Measurements from ENCODE around the gene KCNJ12.

KCNJ12 gene

DNA sequence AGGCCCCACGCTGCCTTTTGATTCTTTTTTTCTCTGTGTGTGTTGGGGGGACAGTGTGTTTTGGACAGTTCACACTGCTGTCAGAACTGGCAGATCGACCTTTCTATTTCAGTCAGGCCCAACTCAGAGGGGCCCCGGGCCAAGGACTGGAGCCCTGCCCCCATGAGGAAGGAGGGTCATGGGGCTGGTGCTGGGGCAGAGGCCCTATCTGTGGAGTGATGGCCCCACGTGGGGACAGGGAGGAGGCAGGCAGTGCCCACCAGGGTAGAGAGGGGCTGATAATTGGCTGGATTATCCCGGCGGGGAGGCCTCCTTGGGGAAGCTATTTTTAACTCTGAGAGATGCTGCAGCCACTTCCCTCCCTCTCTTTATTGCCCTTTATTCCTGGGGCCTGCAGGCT, 5.7 kb upstream of the KCNJ12 start:
- DNase-seq, result no peak

DNA sequence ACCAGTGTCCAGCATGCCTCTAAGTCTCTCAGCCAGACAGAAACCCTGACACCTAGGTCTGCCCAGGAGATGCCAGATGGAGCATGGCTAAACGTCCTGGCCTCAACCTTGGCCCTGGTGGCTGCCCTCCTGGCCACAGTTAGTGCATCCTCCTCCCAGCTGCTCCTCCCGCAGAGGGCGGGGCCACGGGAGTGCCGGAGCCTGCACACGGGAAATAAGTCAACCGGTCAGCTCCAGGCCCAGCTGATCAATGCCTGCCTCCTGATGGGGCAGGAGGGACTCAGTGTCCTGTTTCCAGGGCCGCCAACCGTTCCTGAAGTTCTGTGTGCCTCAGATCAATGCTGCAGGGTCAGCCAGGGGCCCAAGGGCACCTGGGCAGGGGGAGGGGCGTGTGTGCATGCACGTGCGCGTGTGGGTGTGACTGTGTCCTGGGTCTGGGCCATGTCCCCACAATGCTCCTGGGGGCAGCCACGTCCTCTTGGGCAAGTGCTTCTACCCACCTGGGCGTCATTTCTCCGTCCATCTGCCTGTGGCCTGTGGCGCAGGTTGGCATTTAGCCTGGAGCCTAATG, 4.6 kb upstream of the KCNJ12 start:
- no peak for DNase-seq

DNA sequence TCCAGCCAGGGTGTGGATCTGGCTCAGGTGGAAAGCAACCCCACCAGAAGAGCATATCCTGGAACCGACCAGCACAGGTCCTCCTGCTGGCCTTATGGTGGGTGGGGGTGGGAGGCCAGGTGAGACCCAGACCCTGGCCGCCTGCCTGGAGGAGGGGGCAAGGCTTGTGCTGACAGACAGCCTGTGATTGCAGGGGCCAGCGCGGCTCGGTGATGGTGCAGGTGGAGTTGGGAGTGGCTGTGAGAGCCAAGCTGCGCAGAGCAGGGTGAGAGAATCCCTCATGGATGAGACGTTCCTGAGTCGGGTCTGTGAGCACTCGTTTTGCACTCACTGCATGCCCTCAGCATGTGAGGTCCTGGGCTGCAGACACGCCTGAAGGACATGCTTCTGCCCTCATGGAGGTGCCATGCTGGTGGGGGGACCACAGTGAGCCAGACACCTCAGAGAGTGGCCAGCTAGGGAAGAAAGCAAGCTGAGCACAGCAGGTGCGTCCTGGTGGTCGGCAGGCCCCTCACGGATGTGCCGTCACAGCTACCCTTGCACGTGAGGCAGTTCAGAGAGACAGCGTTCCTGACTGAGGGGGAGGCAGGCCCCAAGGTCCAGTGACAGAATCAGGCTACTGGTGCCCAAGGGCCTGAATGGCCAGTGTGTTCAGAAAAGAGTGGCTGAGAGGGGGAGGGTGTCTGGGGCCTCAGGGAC, 3.8 kb upstream of the KCNJ12 start:
- DNase-seq, result no peak

DNA sequence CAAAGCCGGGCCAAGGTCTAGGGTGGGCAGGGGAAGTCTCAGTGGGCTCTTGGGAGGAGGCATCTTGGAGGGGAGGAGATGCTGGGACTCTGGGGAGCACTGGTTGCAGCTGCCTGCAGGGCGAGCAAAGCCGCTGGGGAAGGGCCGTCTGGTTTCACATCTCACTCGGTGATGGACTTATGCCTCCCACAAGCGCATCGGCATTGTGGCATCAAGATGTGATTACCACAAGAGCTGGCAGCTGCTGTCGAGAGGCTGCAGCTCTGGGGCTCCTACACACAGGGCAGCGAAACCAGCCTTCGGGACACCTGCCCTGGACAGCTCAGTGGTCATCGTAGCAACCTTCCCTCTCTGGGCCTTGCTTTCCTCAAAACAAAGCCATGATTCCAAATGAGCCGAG, 3.1 kb upstream of the KCNJ12 start:
- DNase-seq, result no peak

DNA sequence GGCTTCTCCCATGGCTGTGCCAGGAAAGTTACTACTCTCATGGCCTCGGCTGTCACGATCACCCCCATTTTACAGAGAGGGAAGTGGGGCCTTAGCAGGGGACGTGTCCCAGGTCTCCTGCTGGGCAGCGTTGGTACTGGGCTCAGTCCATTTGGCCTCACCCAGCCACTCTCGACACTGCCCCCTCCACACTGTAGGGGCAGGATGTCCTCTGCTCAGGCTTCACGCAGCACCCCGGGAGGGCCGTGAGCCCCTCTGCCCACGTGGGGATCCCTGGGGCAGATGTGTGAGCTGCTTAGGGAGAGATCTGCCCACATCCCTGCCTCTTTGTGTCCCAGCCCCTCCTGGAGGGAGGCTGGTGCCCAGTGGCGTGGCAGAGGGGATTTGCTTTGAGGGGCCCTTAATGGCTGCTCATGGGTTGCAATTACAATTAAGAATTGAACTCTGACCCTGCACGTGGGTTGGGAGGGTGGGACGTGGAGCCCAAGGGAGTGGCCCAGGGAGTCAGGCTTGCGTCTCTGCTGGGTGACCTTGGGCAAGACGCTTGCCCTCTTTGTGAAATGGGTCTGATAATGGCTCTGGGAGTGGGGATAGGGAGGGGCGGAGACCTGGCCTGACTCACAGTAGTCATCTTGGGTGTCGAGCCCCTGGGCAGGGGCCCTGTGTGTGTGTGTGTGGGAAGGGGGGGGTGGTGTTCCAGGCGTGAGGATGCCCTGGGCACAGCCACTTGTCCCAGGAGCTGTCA, 2.3 kb upstream of the KCNJ12 start:
- DNase-seq, result no peak

DNA sequence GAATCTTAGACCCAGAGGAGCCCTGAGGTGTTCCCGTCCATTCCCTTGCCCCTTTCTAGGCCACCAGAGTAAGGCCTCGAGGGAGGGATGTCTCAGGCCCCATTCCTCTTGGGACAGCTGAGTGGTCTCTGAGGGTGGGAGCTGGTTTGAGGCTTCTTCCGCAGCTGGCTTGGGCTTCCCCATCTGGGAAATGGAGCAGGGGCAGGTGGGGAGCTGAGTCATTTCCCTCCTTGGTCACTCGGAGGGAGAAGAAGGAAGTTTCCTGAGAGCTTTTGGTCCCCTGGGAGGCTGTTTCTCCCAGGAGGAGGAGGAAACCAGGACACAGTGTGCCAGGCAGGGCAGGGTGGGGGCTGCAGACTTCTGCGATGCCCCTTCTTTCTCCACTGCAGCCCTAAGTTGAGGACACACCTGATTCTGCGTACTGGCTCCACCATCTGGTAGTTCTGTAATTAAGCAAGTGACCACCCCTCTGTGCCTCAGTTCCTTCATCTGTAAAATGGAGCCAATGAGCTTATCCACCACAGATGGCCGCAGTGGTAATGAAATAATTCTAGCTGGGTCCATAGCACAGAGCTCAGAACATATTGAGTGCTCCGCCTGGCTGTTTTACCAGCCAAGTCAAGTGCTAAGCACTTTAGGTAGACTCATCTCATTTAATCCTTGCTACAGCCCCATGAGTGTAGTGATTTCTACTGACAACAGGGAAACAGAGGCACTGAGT, 1.6 kb upstream of the KCNJ12 start:
- no peak for DNase-seq

DNA sequence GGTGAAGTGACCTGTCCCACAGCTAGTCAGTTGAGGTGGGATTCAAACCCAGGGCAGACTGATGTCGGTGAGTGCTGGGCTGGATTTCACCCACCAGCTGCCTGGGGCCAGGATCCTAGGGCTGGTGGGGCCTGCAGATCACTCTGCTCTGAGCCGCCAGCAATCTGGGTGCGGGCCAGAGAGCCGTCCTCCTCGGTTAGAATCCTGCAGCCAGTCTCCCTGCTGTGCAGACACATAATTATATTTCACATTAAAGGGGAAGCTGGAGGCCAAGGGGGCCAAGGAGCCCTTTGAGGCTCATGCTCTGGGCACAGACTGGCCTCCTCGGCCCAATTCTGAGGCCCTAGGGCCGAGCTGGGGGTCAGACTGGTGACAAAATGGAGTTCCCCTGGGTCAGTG, 996 bp upstream of the KCNJ12 start:
- no peak for DNase-seq

DNA sequence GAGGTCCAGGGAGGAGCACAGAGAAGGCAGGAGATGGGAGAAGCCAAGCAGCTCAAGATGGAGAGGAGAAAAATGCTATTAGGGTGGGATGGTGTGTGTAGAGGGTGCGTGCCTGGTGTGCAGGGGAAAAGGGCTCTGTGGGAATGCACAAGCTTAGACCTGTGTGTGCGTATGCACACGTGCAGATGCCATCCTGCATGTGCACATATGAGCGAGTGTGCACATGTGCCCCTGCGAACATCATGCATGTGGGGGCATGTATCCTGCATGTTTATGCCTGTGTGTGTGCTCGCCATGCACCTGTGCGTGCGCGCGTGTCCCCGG, 438 bp upstream of the KCNJ12 start:
- DNase-seq, result no peak

DNA sequence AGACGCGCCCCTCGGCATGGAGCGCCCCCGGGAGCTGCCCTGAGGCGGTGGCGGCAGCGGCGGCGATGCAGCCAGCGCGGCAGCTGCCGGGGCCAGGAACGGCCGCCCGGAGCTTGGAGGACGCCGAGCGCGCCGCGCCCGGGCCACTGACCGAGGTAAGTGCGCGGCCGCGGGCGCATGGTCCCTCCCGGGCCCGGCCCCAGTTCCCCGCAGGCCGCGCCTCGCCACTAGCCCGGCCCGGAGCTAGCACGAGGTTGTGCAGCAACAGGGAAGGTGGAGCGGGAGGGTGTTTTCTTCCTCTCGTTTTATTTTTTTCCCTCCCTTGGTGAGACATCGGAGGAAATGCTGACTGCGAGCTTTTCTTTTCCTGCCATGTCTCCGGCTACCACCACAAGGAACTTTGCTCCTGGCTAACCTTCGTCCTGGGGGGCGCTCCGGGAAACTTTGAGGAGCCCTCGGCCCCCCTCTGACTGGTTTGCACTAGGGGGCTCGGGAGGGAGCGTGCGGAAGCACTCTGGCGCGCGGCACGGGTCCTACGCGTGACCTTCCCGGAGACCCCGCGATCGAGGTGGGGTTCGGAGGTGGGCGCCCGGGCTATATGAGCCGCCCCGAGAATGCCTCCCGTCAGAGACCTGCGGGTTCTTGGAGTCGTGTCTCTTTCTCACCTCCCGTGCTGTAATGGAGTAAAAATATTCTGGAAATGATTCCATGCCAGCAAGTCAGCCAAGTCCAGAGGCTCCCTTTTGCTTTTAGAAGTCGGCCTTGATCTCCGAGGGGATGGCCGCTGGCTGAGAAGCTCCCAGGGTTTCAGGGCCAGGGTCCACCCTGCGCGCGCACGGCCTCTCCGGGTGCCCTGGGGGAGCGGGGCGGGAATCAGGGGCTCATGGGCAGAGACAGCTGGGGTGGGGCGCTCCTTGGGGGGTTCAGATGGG, 868 bp downstream of the KCNJ12 start:
- DNase-seq, result no peak

DNA sequence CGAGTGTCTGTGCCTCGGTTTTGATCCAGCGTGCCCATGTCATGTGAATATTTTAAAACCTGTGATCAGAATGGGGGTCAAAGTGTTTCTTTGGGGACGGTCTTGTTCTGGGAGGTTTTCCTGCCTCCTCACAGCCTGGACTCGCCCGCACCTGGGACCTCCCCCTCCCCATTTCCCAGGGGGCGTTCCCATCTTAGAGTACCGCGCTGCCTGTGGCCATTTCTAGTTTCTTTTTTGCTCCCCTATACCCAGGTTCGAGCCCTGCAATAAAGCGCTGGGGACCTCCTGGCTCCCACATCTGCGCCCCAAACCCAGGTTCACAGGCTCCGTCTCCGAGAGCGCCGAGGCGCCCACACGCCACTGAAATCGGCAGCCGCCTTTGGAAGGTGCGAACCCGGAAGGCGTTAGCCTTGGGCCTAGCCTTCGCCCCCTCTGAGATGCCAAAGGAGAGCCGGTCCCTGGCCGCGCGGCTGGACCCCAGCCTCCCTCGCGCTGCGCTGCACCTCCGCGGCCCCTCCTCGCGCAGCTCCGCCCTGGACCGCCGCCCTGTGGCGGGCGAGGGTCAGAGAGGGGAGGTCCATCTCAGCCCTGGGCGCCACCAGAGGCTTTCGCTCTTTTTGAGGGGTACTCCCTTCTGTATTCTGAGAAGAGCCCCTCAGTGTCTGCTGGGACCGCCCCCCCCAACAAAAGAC, 1.7 kb downstream of the KCNJ12 start:
- no peak for DNase-seq

DNA sequence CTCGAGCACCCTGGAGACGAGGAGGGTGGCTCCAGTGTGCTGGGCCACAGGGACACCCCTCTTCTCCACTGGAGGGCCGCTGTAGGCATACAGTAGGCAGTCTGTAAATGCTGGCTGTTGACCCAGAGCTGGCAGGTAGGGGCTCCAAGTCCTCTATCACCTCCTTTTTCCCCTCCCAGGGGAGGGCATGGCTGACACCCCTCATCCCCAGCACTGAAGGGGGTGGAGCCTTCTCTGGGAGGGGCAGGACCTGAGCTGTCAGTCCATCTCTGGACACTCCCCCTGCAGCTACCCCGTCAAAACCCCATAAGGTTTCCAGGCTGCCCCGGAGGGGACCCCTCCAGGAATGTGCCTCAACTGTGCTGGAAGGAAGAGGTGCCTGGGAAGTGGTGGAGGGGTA, 2.4 kb downstream of the KCNJ12 start:
- no peak for DNase-seq

DNA sequence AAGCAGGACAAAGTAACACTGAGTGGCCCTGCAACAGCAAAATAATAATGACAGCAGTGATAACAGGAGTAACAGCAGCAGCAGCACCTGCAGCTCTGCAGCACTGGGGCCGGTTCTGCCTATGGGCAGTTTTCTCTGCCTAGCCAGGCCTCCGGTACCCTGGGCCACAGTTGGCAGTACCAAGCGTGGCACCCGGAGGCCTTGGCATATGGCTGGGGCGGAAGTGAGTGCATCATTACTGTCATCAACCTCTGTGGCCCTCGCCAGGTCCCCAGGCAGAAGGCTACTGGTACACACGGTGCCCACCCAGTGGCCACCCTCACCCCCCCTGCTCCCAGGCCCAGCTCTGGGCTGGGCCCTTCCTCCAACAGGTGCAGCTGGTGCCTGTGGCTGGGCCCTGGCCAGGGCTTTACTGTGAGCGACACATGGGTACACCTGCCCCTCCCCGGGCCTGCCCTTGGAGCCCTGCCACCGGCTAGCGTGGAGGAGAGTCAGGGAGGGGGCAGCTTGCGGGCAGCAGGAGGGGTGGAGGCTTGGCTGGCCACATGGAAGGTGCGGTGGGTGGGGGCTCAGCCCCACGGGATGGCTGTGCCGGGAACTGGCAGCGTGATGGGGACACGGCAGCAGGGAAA, 3.0 kb downstream of the KCNJ12 start:
- DNase-seq, result no peak

DNA sequence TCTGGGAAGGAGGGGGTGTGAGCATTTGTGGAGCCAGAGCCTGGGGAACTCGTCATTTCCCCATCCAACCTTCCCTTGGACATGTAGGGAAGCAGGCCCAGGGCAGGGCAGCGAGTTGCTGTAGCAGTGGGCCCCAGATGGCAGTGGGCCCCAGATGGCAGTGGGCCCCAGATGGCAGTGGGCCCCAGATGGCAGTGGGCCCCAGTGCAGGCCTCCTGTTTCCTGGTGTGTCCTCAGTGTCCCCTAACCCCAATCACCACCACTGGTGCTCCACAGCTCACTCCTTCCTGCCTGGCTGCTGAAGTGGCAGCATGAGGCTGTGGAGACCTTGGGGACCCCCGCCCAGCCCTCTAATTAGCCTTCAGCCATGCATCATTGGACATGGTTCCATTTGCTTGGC, 4.5 kb downstream of the KCNJ12 start:
- DNase-seq, result no peak

DNA sequence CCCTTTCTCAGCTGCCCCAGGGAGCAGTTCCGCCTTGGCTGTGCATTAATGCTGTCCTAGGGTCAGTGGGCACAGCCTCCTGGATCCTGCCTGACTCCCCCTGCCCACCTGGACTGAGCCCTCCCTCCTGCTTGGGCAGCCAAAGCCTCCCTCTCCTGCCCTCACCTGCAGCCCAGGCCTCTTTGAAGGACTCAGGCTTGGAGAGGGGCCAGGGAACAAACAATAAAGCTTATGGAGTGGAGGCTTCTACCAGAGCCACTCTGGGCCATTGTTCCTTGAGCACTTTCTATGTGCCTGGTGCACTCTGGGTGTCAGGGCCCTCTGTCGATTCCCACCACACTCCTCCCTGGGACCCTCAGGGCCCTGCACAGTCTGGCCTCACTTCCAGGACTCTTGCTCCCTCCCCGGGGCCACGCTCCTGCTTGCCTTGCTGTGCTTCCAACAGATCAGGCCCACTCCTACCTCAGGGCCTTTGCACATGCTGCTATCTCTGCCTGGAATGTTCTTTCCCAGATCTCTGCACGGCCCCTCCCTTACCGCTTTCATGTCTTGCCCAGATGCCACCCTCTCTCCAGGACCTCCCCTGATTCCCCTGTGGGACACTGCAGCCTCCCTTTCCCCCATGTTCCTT, 5.0 kb downstream of the KCNJ12 start:
- no peak for DNase-seq

DNA sequence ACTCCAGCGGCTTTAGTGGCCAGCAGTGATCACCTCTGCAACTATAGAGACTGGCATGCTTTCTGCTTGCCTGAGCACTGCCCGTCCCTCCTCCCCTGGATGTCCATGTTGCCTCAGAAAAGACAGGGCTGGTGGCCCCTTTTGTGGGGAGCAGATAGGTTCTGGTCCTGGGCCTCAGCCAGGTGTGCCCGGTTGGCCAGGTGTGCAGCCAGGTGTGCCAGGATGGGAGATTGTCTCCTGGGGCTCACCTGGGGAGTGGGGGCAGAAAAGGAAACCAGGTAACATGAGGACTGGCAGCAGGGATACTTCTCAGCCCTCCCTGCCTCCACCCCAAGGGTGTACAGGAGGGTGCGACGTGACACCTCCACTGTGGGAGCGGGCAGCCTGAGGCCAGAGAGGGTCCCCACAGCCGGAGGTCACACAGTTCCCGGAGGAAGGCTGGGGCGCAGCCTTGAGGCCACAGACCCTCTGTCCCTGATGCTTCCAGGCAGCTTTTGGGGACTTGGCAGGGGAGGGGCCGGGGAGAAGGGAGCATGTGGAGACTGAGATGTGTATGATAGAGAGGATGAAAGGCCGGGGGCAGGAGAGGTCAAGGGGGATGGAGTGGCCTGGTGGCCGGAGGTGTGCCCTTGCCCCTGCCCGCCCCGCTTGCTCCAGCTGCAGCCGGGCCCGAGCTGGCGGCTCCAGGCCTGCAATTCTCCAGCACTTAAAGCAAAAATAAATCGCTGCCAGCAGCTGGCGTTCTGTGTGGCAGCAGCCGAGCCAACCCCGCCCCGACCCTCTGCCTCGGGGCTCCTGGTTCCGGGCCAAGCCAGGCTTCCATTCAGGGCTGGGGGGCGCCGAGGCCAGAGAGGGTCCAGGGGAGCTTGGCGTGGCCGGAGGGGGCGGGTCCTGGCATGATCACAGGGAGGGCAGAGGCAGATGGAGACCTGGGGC, 6.7 kb downstream of the KCNJ12 start:
- no peak for DNase-seq

DNA sequence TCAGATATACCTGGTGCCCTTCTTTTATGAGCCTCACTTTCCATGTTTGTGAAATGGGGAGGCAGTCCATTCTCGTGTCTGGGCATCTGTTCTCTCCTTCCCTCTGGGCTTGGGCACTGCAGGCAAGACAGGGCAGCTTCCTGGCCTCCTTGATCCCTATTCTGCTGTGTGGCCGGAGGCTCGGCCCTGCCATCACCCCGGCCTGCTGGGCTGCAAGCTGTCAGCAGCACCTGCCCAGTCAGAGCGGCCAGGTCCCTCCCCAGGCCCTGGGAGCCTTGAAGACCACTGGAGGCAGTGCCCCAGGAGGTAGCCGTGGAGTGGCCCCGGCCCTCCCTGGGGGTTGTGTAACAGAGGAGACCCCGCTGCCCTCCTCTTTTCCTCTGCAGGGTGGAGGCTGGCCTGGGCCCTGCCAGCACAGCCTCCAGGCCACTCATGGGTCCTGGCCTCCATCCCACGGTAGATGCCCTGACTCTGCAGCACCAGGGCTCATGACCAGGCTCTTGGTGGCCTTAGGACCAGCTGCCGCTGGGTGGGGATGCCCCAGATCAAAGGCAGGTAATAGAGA, 9.2 kb downstream of the KCNJ12 start:
- DNase-seq, result no peak

DNA sequence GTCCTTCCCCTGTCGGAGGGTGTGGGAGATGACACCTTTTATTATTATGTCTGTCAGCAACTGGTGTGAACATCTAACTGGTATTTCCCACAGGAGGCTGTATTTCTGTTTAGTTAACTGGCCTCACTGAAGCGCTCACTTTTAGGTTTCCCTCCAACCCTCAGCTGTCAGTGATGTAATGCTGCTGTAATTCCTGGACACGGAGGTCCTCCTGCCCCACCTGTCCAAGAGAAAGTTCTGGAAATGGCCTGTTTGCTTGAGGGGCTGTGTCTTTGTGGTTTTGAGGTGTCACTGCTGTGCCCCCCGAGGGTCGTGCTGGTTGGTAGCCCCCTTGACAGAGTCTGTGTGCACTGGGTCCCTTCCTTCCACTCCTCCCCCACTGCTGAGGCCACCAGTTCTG, 11.5 kb downstream of the KCNJ12 start:
- no peak for DNase-seq

DNA sequence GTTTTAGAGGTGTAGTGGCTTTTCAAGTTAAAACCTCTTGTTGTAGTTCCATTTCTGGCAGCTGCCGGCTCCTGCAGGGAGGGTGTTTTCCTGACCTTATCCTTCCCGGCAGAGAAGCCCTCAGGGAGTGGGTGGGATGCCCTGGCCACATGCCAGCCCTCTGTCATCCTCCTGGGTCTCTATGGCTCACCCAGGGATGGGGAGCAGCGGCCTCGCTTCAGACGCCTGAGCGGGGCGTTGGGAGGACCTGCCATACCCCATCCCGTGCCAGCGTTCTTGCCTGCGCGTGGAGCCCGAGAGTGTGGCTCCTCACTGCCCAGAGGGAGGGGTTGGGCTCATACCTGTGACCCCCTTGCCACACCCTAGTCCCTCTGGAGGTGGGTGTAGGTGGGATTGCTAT, 11.9 kb downstream of the KCNJ12 start:
- DNase-seq, result no peak

DNA sequence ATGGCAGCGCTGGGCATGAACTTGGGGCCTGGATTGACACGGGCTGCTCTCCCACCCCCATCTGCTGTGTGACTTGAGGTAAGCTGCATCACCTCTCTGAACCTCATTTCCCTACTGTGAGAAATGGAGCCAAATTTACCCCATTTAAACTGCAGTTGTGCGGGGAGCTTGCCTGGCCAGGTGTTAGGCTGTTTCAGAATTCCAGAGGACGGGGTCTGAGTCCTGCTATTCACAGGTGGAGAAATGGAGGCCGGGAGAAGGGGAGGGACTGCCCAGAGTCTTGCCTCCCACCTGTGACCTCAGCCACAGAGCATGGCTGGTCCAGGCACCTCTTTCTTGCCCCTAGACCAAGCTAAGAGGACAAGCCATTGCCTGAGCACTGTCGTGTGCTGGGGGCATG, 12.8 kb downstream of the KCNJ12 start:
- DNase-seq, result no peak

DNA sequence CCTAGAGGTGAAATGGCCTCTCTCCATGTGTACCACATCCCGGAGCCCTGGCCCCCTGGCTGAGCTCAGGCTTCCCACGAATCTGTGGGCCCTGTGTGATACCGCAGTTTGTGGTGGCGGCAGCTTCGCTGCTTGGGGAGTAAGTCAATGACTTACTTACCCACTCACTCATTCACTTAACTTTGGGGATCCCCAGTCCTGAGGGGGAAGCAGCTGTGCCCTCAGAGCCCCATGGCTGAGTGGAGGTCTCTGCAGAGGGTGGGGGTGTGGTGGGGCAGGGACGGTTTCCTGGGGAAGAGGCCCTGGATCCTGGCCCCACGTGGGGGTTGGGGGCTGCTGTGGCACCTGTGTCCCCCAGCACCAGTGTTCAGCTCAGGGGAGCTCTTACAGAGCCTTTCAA, 13.2 kb downstream of the KCNJ12 start:
- no peak for DNase-seq
